Measurements from ENCODE around the gene DYNLT1. TPM values are rescaled to one million over a fixed set of nuclear protein-coding genes. Genes with fewer than 3 reads are reported as not detected.

Gene DYNLT1
- polyA plus RNA-seq, 1 donor from 2014 or later, result 320 TPM

DNA sequence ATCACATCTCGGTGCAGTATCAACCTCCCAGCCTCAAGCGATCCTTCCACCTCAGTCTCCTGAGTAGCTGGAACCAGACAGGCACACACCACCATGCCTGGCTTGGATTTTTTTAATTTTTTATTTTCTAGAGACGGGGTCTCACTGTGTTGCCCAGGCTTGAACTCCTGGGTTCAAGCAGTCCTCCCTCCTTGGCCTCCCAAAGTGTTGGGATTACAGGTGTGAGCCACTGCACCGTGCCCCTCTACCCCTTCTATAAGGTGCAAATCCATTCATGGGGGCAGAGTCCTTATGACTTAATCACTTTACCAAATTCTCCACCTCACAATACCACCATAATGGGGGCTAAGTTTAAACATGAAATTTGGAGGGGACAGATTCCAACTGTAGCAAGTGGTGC, 47.0 kb downstream of the DYNLT1 start:
- Histone ChIP-seq H3F3A (ENCODE audit: insufficient read depth, low read length, poor library complexity, severe bottlenecking) (no peaks in the 10 kb centered on the region), H3K9me3 (ENCODE audit: low read length) (no peaks in the 10 kb centered on the region), H3K79me2 (replicated peaks; ENCODE audit: insufficient read depth, low read length) (no peaks in the 10 kb centered on the region), H2AFZ (ENCODE audit: low read depth, low read length) (no peak overlapping the region), H3K9ac (ENCODE audit: low read length) (no peak overlapping the region), H3K9me2 (ENCODE audit: insufficient read depth, low read length) (no peaks in the 10 kb centered on the region), H3K27ac (ENCODE audit: low read length) (no peak overlapping the region), H3K4me2 (ENCODE audit: low read length) (no peak overlapping the region), H3K36me3 (ENCODE audit: insufficient read depth, low read length) (no peaks in the 10 kb centered on the region), H4K20me1 (ENCODE audit: insufficient read depth) (no peaks in the 10 kb centered on the region), H3K27me3 (ENCODE audit: insufficient read depth, low read depth, low read length) (no peaks in the 10 kb centered on the region), H3K4me3 (ENCODE audit: low read length) (no peak overlapping the region)
- no peak for TF ChIP-seq TAF1 (IDR thresholded peaks at IDR 0.05; ENCODE audit: low read depth)
- no peak for TF ChIP-seq SMC3 (conservative IDR thresholded peaks at IDR 0.05; ENCODE audit: poor library complexity)
- TF ChIP-seq RAD21 (conservative IDR thresholded peaks at IDR 0.05), result no peak
- TF ChIP-seq POLR2AphosphoS5 (IDR thresholded peaks at IDR 0.05), result no peak

DNA sequence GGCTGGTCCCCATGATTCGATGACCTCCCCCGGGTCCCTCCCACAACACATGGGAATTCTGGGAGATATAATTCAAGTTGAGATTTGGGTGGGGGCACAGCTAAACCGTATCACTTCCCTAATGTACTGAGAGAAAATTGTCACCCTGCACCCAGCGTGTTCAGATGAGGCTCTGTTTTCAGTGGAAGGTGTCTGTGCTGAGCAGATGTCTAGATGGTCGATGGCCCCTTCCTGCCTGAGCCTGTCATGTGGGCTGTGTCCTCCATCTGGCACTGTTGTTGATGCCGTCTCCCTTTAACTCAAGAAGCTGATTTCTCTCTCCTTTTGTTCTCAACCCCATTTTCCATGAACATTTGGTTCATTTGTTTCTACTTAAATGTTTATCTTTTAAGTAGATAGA, 47.7 kb downstream of the DYNLT1 start:
- Histone ChIP-seq H2AFZ (ENCODE audit: low read depth, low read length) (no peak overlapping the region), H4K20me1 (ENCODE audit: insufficient read depth) (no peaks in the 10 kb centered on the region), H3K27ac (ENCODE audit: low read length) (no peak overlapping the region), H3K27me3 (ENCODE audit: insufficient read depth, low read depth, low read length) (no peaks in the 10 kb centered on the region), H3K9me2 (ENCODE audit: insufficient read depth, low read length) (no peaks in the 10 kb centered on the region), H3K9me3 (ENCODE audit: low read length) (no peaks in the 10 kb centered on the region), H3K4me2 (ENCODE audit: low read length) (no peak overlapping the region), H3F3A (ENCODE audit: insufficient read depth, low read length, poor library complexity, severe bottlenecking) (no peaks in the 10 kb centered on the region), H3K36me3 (ENCODE audit: insufficient read depth, low read length) (no peaks in the 10 kb centered on the region), H3K79me2 (replicated peaks; ENCODE audit: insufficient read depth, low read length) (no peaks in the 10 kb centered on the region), H3K9ac (ENCODE audit: low read length) (no peak overlapping the region), H3K4me3 (ENCODE audit: low read length) (no peak overlapping the region)
- TF ChIP-seq SMC3 (conservative IDR thresholded peaks at IDR 0.05; ENCODE audit: poor library complexity) (no peak), RAD21 (conservative IDR thresholded peaks at IDR 0.05) (no peak), EP300 (conservative IDR thresholded peaks at IDR 0.05; ENCODE audit: poor library complexity, severe bottlenecking) (no peak), EZH2 (IDR thresholded peaks at IDR 0.05; ENCODE audit: borderline replicate concordance, insufficient read depth, low read length, poor library complexity, severe bottlenecking) (no peak), TAF1 (IDR thresholded peaks at IDR 0.05; ENCODE audit: low read depth) (no peak), POLR2AphosphoS5 (IDR thresholded peaks at IDR 0.05) (no peak), MXI1 (conservative IDR thresholded peaks at IDR 0.05; ENCODE audit: poor library complexity, severe bottlenecking) (no peak)
- TF ChIP-seq, protein P1, sequence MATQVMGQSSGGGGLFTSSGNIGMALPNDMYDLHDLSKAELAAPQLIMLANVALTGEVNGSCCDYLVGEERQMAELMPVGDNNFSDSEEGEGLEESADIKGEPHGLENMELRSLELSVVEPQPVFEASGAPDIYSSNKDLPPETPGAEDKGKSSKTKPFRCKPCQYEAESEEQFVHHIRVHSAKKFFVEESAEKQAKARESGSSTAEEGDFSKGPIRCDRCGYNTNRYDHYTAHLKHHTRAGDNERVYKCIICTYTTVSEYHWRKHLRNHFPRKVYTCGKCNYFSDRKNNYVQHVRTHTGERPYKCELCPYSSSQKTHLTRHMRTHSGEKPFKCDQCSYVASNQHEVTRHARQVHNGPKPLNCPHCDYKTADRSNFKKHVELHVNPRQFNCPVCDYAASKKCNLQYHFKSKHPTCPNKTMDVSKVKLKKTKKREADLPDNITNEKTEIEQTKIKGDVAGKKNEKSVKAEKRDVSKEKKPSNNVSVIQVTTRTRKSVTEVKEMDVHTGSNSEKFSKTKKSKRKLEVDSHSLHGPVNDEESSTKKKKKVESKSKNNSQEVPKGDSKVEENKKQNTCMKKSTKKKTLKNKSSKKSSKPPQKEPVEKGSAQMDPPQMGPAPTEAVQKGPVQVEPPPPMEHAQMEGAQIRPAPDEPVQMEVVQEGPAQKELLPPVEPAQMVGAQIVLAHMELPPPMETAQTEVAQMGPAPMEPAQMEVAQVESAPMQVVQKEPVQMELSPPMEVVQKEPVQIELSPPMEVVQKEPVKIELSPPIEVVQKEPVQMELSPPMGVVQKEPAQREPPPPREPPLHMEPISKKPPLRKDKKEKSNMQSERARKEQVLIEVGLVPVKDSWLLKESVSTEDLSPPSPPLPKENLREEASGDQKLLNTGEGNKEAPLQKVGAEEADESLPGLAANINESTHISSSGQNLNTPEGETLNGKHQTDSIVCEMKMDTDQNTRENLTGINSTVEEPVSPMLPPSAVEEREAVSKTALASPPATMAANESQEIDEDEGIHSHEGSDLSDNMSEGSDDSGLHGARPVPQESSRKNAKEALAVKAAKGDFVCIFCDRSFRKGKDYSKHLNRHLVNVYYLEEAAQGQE (IDR thresholded peaks at IDR 0.05; ENCODE audit: borderline replicate concordance), result no peak
- TF ChIP-seq, protein P2, sequence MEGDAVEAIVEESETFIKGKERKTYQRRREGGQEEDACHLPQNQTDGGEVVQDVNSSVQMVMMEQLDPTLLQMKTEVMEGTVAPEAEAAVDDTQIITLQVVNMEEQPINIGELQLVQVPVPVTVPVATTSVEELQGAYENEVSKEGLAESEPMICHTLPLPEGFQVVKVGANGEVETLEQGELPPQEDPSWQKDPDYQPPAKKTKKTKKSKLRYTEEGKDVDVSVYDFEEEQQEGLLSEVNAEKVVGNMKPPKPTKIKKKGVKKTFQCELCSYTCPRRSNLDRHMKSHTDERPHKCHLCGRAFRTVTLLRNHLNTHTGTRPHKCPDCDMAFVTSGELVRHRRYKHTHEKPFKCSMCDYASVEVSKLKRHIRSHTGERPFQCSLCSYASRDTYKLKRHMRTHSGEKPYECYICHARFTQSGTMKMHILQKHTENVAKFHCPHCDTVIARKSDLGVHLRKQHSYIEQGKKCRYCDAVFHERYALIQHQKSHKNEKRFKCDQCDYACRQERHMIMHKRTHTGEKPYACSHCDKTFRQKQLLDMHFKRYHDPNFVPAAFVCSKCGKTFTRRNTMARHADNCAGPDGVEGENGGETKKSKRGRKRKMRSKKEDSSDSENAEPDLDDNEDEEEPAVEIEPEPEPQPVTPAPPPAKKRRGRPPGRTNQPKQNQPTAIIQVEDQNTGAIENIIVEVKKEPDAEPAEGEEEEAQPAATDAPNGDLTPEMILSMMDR (IDR thresholded peaks at IDR 0.05; ENCODE audit: poor library complexity, severe bottlenecking), result no peak

DNA sequence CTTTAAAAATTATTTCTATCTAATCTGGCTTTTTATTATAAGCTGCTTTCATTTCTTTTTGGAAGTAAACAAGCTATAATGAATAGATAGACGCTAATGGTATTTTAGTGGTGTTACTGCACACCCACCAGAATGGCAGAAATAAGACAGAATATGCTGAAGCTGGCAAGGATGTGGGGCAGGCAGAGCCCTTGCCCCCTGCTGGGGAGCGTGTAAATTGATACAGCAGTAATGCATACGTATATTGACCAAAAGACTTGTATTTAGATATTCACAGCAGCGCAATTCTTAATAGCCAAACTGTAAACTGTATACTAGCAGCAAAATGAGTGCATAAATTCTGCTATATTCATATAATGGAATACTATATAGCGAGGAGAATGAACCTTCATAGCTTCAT, 49.3 kb downstream of the DYNLT1 start:
- Histone ChIP-seq H3K9me2 (ENCODE audit: insufficient read depth, low read length) (no peaks in the 10 kb centered on the region), H3K79me2 (replicated peaks; ENCODE audit: insufficient read depth, low read length) (no peaks in the 10 kb centered on the region)

More for the DNA sequence above, 49.3 kb downstream of the DYNLT1 start:
- H3K27me3 ChIP-seq (ENCODE audit: insufficient read depth, low read depth, low read length), result no peaks in the 10 kb centered on the region
- H3F3A ChIP-seq (ENCODE audit: insufficient read depth, low read length, poor library complexity, severe bottlenecking), result no peaks in the 10 kb centered on the region
- no peaks in the 10 kb centered on the region for H3K36me3 ChIP-seq (ENCODE audit: insufficient read depth, low read length)
- H3K27ac ChIP-seq (ENCODE audit: low read length), result no peak overlapping the region
- no peaks in the 10 kb centered on the region for H4K20me1 ChIP-seq (ENCODE audit: insufficient read depth)
- no peak overlapping the region for H3K4me2 ChIP-seq (ENCODE audit: low read length)
- TF ChIP-seq, protein P2 (IDR thresholded peaks at IDR 0.05; ENCODE audit: poor library complexity, severe bottlenecking), result no peak
- TF ChIP-seq, protein P1 (IDR thresholded peaks at IDR 0.05; ENCODE audit: borderline replicate concordance), result no peak
- TF ChIP-seq EP300 (conservative IDR thresholded peaks at IDR 0.05; ENCODE audit: poor library complexity, severe bottlenecking) (no peak), MXI1 (conservative IDR thresholded peaks at IDR 0.05; ENCODE audit: poor library complexity, severe bottlenecking) (no peak), RAD21 (conservative IDR thresholded peaks at IDR 0.05) (no peak), TAF1 (IDR thresholded peaks at IDR 0.05; ENCODE audit: low read depth) (no peak), POLR2AphosphoS5 (IDR thresholded peaks at IDR 0.05) (no peak), EZH2 (IDR thresholded peaks at IDR 0.05; ENCODE audit: borderline replicate concordance, insufficient read depth, low read length, poor library complexity, severe bottlenecking) (no peak), SMC3 (conservative IDR thresholded peaks at IDR 0.05; ENCODE audit: poor library complexity) (no peak)
- H3K9me3 ChIP-seq (ENCODE audit: low read length), result no peaks in the 10 kb centered on the region
- no peak overlapping the region for H3K9ac ChIP-seq (ENCODE audit: low read length)
- no peak overlapping the region for H2AFZ ChIP-seq (ENCODE audit: low read depth, low read length)
- H3K4me3 ChIP-seq (ENCODE audit: low read length), result no peak overlapping the region

All from neural cell (in vitro differentiated cells).